ENCODE measurements around the gene CAPN10.
A peak's percentile ranks its signal among the peaks of the same experiment; 100 is the strongest.

The CAPN10 gene

DNA sequence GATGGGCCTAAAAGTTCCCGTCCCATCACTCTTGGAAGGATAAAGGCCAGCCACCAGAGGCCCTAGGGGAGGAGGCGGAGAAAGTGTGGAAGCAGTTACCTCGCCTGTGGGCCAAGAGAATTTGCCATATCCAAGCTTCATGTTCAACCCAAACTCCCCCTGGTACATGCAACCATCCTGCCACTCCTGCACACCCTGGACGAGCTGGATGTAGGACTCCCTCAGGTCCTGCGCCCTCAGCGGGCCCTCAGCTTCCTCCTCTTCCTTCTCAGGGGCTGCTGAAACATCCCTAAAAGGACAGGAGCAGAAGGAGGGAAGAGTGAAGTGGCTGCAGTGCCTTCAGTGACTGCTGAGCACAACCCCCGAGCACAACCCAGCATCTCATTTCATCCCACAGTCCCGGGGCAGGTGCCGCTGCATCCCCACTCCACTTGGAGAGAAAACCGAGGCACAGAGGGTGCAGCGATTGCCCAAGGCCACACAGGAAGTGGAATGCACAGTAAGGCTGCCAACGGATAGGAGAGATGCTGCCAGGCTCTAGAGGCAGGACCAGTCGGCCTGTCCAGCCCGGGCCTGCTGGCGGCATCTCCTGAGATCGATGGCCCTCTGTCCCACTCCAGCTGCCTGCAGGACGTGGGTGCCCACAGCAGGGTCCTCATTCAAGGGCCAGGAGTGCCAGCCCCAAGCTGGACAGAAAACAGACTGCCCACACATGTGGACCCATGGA lies 31.6 kb upstream of the CAPN10 start:
- TF ChIP-seq, protein P1, sequence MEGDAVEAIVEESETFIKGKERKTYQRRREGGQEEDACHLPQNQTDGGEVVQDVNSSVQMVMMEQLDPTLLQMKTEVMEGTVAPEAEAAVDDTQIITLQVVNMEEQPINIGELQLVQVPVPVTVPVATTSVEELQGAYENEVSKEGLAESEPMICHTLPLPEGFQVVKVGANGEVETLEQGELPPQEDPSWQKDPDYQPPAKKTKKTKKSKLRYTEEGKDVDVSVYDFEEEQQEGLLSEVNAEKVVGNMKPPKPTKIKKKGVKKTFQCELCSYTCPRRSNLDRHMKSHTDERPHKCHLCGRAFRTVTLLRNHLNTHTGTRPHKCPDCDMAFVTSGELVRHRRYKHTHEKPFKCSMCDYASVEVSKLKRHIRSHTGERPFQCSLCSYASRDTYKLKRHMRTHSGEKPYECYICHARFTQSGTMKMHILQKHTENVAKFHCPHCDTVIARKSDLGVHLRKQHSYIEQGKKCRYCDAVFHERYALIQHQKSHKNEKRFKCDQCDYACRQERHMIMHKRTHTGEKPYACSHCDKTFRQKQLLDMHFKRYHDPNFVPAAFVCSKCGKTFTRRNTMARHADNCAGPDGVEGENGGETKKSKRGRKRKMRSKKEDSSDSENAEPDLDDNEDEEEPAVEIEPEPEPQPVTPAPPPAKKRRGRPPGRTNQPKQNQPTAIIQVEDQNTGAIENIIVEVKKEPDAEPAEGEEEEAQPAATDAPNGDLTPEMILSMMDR (IDR thresholded peaks at IDR 0.05; ENCODE audit: control insufficient read depth, insufficient read depth, low read depth, low read length, missing control alignments): no peak
- no peak overlapping the region for H3K4me3 ChIP-seq (ENCODE audit: control insufficient read depth, low read depth, low read length)
- no peak for DNase-seq (ENCODE audit: low read depth)

DNA sequence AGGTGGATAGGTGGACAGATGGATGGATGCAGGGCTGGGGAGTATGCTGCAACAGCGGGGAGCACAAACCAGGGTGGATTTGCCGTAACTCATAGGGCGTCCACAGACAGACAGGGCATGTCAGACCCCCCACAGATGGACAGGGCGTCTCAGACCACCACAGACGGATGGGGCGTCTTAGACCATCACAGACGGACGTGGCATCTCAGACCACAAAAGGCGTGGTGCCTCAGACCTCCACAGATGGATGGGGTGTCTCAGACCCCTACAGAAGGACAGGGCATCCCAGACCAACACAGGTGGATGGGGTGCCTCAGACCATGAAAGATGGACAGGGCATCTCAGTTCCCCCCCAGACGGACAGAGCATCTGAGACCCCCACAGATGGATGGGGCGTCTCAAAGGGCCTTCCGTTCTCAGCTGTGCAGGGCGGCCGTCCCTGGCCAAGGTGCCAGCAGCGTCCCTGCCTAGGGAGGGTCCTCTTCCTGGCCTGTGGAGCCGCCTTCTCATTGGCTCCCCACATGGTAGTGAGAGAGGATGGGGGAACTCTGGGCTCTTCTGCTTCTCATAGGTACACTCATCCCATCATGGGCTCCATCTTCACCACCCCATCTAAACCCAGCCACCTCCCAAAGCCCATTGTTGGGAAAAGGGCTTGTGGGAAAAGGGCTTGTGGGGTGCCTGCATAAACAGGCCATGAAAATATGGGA lies 30.8 kb upstream of the CAPN10 start:
- TF ChIP-seq, protein P1 (IDR thresholded peaks at IDR 0.05; ENCODE audit: control insufficient read depth, insufficient read depth, low read depth, low read length, missing control alignments): no peak
- DNase-seq (ENCODE audit: low read depth): no peak
- H3K4me3 ChIP-seq (ENCODE audit: control insufficient read depth, low read depth, low read length): no peak overlapping the region

DNA sequence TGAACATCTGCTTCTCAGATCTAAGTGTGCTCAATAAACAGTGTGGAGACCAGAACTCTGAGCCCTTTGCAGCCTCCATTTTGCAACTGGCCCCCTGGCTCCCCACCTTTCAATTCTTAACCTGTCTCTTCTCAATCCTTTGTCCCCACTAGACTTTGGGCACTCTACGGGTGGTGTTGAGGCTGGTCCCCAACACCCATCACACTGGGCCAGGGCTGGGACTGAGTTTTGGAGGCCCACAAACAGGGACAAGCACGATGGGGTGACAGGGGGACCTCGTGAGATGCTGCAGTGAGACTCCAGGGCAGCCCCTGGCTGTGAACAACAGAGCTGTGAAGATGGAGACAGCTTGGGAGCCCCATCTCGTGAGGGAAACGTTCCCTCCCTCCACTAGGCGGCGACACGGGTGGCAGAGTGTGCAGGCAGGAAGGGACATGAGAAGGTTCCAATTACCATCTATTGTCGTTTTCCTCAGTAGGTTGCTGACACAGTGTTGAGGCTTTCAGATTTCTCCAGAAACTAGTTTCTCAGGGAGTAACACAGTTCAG lies 29.9 kb upstream of the CAPN10 start:
- DNase-seq (ENCODE audit: low read depth): no peak
- H3K4me3 ChIP-seq (ENCODE audit: control insufficient read depth, low read depth, low read length): 0 out of 2 replicates have a peak overlapping the region, but pooled peaks have one; percentile 50
- TF ChIP-seq, protein P1 (IDR thresholded peaks at IDR 0.05; ENCODE audit: control insufficient read depth, insufficient read depth, low read depth, low read length, missing control alignments): peak; percentile 76

DNA sequence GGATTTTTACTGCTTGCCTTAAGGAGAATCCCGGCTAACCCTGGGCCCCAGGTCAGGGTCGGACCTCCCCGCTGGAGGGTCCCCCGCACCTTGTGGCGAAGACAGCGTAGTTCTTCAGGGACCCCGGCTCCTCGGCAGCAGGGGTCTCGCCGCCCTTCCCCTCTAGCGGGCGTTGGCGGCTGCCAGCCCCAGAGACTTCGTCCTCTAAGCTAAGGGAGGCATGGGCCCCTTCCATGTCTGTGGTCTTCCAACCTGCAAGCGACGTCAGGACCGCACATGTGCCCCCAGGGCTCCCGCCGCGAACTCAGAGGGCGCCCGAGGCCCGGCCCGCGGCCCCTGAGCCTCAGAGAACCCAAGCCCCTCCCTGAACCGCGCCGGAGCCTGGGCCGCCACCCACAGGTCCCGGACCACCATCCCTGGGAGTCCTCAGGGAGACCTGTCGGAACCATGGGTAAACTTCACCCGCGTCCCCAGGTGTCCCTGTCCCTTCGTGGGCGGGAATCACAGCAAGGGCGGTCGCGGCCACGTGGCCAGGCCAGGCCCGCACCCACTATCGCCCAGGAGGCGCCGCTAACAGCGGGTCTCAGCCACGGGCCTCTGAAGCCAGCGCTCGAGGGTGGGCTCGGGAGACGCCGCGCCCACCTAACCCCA lies 29.3 kb upstream of the CAPN10 start:
- TF ChIP-seq, protein P1 (IDR thresholded peaks at IDR 0.05; ENCODE audit: control insufficient read depth, insufficient read depth, low read depth, low read length, missing control alignments): no peak
- H3K4me3 ChIP-seq (ENCODE audit: control insufficient read depth, low read depth, low read length): peak overlapping the region; percentile 50
- DNase-seq (ENCODE audit: low read depth): no peak

DNA sequence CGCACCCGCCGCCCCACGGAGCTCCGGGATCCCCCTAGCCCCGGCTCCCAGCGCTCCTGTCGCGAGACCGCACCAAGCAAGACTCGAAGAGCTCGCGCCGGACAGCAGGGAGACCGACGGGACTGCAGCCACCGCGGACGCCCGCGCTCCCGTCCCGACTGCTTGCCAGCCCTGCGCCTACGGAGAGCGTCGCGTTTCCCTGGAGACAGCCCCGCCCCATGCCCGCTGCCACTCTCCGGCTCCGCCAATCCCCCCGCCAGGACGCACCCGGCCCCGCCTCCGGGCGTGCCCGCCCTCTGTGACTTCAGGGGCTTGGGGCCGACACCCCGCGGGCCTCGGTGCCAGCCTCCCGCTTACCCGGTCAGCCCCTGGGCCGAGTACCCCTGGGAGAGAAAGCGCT lies 28.7 kb upstream of the CAPN10 start, which contains the start of gene ANKMY1:
TSS of gene ANKMY1 (minus strand) at position 181 of the 400 bp plus-strand sequence. CDS start 653 bp downstream, outside the sequence.
- TF ChIP-seq, protein P1 (IDR thresholded peaks at IDR 0.05; ENCODE audit: control insufficient read depth, insufficient read depth, low read depth, low read length, missing control alignments): no peak
- H3K4me3 ChIP-seq (ENCODE audit: control insufficient read depth, low read depth, low read length): peak within 1 kb of the TSS; percentile 50
- no peak for DNase-seq (ENCODE audit: low read depth)

DNA sequence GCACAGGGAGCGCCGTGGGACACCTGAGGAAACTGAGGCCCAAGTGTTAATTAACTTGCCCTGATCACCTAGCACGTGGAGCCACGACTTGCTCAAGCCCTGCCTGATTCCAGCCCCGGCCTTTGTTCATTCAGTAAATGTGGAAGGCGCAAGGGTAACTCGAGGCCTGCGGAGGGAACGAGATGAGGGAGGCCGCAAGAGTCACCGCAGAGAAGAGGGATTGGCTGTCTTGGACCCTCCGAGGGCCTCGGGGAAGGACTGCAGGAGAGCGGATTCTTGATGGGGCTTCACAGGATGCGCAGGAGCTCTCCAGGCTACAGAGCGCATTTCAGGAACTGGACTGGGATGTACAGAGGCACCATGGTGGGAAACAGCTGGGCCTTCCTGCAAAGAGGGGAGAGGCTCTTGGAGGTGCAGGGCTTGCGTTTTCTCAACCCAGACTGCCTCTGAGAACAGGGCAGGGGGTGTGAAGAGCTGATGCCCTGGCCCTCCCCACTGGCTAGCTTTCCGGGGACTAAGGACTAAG lies 28.2 kb upstream of the CAPN10 start:
- H3K4me3 ChIP-seq (ENCODE audit: control insufficient read depth, low read depth, low read length): peak overlapping the region; percentile 50
- TF ChIP-seq, protein P1 (IDR thresholded peaks at IDR 0.05; ENCODE audit: control insufficient read depth, insufficient read depth, low read depth, low read length, missing control alignments): no peak
- no peak for DNase-seq (ENCODE audit: low read depth)

All from AG09309 (cell line).